Astrocyte of the spinal cord (primary cell): ENCODE results near the gene C2CD4D.
"Not testable (repeated sequence)": the region's sequence is repeated elsewhere in the genome, so short reads cannot be mapped to it uniquely, and the experiment has no call there.

Experiments
- DNase-seq: peaks from one replicate; pipeline ENCODE4 v3.0.0; 2011; ENCODE audit warnings: low read depth, low spot score
- H3K4me3 ChIP-seq: 2 replicates; pipeline ENCODE4 v1.5.1; 2011; ENCODE audit warnings: low read depth, mild to moderate bottlenecking, low read length, moderate library complexity
- in situ Hi-C: cut with HindIII; loops from 2 replicates; pipeline ENCODE4 v1.10.0; 2017; ENCODE audit warnings: low sequenced_read_pairs
- TF ChIP-seq, protein P1 (sequence below): IDR thresholded peaks from 2 replicates; pipeline ENCODE4 v1.5.1; 2012; ENCODE audit warnings: low read depth, mild to moderate bottlenecking, low read length, inconsistent platforms

Gene C2CD4D

DNA sequence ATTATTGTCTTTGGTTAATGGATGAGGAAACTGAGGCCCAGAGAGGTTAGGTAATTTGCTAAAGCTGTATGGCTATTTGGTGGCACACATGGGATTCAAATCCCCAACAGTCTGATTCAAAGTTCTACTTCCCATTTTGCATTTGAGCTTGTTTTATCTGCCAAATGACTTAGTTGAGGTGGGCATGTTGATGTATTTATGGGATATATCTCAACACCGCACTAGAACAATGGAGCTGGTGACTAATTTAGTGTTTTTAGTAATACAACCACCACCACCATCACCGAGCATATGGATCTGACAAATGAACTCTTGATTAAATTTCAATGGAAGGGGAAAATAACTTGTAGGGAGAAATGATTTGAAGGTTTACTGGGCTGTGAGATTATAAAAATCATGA lies 42.8 kb upstream of the C2CD4D start:
- in situ Hi-C loops, result no loop called here
- no peak overlapping the region for H3K4me3 ChIP-seq
- TF ChIP-seq, protein P1, sequence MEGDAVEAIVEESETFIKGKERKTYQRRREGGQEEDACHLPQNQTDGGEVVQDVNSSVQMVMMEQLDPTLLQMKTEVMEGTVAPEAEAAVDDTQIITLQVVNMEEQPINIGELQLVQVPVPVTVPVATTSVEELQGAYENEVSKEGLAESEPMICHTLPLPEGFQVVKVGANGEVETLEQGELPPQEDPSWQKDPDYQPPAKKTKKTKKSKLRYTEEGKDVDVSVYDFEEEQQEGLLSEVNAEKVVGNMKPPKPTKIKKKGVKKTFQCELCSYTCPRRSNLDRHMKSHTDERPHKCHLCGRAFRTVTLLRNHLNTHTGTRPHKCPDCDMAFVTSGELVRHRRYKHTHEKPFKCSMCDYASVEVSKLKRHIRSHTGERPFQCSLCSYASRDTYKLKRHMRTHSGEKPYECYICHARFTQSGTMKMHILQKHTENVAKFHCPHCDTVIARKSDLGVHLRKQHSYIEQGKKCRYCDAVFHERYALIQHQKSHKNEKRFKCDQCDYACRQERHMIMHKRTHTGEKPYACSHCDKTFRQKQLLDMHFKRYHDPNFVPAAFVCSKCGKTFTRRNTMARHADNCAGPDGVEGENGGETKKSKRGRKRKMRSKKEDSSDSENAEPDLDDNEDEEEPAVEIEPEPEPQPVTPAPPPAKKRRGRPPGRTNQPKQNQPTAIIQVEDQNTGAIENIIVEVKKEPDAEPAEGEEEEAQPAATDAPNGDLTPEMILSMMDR, result no peak
- DNase-seq, result no peak

DNA sequence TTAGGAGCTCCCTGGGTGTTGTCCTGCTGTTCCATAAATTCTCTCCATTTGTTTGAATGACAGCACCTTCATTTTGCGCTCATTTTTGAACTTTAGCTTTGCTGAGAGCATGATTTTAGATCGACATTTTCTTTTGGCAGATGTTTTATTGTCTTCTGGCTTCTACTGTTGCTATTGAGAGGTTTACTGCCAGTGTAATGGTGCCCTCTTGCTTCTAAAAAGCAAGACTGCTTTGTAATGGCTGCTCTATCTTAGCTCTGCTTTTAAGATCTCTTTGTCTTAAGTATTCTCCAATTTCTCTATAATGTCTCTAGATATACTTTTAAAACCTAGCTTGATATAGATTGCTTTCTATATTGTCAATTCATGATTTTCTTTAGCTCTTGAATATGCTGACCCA lies 41.9 kb upstream of the C2CD4D start:
- in situ Hi-C loops, result no loop called here
- no peak overlapping the region for H3K4me3 ChIP-seq

DNA sequence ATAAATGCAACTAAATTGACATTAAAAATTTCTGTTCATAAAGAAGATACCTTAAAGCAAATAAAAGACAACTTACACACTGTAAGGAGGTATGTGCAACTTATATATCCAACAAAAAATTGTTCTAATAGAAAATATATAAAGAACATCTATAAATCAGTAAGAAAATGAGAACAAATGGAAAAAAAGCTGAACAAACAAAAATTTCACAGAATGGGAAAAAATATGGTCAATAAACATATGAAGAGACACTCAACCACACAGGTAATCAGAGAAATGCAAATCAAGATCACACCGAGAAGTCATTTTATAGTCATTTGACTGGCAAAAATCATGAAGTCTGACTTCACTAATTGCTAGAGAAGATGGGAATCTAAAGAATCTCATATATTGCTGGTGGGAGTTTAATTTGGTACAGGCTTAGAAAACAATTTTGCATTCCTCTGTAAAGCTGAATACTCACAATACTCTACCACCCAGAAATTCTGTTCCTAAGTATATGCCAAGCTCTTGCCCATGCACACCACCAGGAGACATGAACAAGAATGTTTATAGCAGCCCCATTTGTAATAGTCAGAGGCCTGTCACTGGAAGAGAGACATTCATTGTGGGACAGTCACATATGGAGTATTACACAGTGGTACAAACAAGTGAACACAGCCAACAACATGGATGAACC lies 35.9 kb upstream of the C2CD4D start:
- H3K4me3 ChIP-seq, result no peak overlapping the region
- in situ Hi-C loops, result no loop called here
- no peak for DNase-seq
- TF ChIP-seq, protein P1, result no peak

More for the DNA sequence above, 41.9 kb upstream of the C2CD4D start:
- TF ChIP-seq, protein P1, result peak; percentile 8
- DNase-seq, result no peak

DNA sequence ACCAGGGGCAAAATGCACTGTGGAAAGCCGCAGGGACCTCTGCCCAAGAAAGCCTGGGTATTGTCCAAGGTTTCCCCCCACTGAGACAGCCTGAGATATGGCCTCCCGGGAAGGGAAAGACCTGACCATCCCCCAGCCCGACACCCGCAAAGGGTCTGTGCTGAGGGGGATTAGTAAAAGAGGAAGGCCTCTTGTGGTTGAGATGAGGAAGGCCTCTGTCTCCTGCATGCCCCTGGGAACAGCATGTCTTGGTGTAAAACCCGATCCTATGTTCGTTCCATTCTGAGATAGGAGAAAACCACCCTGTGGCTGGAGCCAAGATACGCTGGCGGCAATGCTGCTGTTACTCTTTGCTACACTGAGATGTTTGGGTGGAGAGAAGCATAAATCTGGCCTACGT lies 33.2 kb upstream of the C2CD4D start:
- in situ Hi-C loops, H3K4me3 ChIP-seq, DNase-seq: not testable (repeated sequence)

DNA sequence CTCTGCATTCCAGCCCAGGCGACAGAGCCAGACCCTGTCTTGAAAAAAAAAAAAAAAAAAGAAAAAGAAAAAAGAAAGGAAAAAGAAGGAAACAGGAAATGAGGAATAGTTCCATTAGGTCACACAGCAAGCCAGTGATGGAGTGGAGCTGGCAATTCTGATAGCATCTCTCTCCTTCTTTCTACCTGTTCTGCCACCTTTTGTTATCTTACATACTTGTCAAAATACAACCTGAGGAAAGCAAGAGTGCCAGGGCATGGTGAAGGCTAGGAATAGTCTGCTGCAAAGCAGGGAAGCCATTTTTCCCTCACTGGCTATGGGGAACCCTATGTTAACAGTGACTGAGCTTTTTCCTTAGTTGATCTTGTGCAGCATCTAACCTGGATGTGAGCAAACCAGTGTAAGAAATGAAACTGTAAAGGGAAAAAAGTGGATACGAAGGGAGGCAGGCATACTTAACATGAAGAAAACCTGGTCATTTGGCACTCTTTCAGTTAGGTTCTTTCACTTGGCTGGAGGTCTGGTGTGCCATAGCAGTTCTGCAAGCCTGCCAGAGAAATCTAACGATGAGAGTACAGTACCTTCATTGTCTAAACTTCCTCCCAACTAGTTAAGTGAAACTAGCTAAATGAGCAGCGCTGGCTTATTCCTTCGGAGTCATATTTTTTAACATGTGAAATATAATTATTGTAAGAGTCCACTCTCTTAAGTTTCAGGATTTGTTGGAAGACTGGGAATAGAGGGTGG lies 31.8 kb upstream of the C2CD4D start:
- TF ChIP-seq, protein P1, result no peak
- no peak overlapping the region for H3K4me3 ChIP-seq
- in situ Hi-C loops, result no loop called here
- no peak for DNase-seq

DNA sequence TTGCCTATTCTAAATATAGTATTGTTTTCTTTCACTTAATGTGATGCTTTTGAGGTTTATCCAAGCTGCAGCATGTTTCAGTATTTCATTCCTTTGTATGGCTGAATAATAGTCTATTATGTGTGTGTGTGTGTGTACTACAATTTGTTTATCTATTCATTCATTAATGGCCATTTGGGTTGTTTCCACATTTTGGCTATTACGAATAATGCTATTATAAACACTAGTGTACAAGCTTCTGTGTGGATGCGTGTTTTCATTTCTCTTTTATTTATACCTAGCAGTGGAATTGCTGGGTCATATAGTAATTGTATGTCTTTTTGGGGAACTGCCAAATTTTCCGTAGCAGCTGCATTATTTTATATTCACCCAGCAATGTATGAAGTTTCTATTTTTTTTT lies 28.9 kb upstream of the C2CD4D start:
- DNase-seq, result no peak
- H3K4me3 ChIP-seq, result no peak overlapping the region
- in situ Hi-C loops, result no loop called here
- TF ChIP-seq, protein P1, result no peak

DNA sequence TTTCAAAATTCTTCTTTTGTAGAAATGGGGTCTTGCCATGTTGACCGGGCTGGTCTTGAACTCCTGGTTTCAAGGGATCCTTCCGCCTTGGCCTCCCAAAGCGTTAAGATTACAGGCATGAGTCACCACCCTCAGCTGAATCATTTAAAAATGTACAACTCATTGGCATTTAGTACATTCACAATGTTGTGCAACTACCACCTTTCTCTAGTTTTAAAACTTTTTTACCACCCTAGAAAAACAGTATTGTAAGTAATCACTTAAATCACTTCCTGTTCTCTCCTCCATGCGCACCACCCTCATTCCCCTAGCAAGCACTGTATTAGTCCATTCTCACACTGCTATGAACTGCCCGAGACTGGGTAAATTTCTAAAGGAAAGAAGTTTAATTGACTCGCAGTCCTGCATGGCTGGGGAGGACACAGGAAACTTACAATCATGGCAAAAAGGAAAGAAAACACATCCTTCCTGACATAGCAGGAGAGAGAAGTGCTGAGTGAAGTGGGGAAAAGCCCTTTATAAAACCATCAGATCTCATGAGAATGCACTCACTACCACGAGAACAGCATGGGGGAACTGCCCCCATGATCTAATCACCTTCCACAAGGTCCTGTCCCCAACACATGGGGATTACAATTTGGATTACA lies 28.3 kb upstream of the C2CD4D start:
- TF ChIP-seq, protein P1, result no peak
- DNase-seq, result peak; percentile 46
- no peak overlapping the region for H3K4me3 ChIP-seq
- in situ Hi-C loops, result no loop called here
